Measurements from ENCODE around the gene CACNA1B. TPM values are rescaled to one million over a fixed set of nuclear protein-coding genes. Genes with fewer than 3 reads are reported as not detected.

Gene CACNA1B
- total and polyA plus RNA-seq, 2 of the 13 experiments (the other 11 are each of a cell fraction or from before 2014, with no cell fraction given), result under 0.01 to 0.04 TPM

- TF ChIP-seq PAF1 (CRISPR knock-in tag; IDR thresholded peaks at IDR 0.05), result no peak
- no peak for TF ChIP-seq IRF9 (CRISPR knock-in tag; IDR thresholded peaks at IDR 0.05; ENCODE audit: borderline replicate concordance)
- TF ChIP-seq TSC22D2 (CRISPR knock-in tag; IDR thresholded peaks at IDR 0.05; ENCODE audit: borderline replicate concordance), result no peak
Observed at GRCh38 chr9:137875354-137875753, 2.2 kb upstream of the CACNA1B start (continued).

GRCh38 chr9:137875846-137876245 is 1.7 kb upstream of the CACNA1B start:
- no TSS peak for BruUV-seq (replicated peaks)
- FAIRE-seq, result no peak
- CTCF ChIA-PET (ENCODE audit: low intra/inter-chr PET ratio, low total read pairs), result no interaction called here
- H3K4me3 ChIP-seq (replicated peaks in 1 of 3; ENCODE audit: insufficient read depth in 1 of 3, low read depth in 2 of 3, low read length in 3 of 3), result no peak overlapping the region
- H3K9me3 ChIP-seq (ENCODE audit: low read length), result no peaks in the 10 kb centered on the region
- H3K9ac ChIP-seq (ENCODE audit: insufficient read depth, low read depth, low read length), result no peak overlapping the region
- POLR2A ChIA-PET, result no interaction called here
- H3K4me1 ChIP-seq (ENCODE audit: insufficient read depth, low read length), result no peaks in the 10 kb centered on the region
- WGBS (ENCODE audit: low lambda C conversion rate), result 45% methylated on average over 9 of the region's 10 CpGs
- no peak overlapping the region for H3K27ac ChIP-seq (ENCODE audit: extremely low read length, insufficient read depth, low read length)
- H2AFZ ChIP-seq (ENCODE audit: low read length), result no peak overlapping the region
- H3K4me2 ChIP-seq (ENCODE audit: low read depth, low read length), result no peak overlapping the region
- peaks cover 2 to 11% of the 10 kb centered on the region in 2 experiments; a peak in 3 of 5 replicates for H3K27me3 ChIP-seq (ENCODE audit: control insufficient read depth in 1 of 2, insufficient read depth in 2 of 2, low read length in 2 of 2)
- no peaks in the 10 kb centered on the region for H3K79me2 ChIP-seq (ENCODE audit: insufficient read depth, low read length)
- intact Hi-C loops (cut with micrococcal nuclease; ENCODE audit: unreplicated experiment), result no loop called here
- no peak for DNase-seq (ENCODE audit: low spot score)
- H3K36me3 ChIP-seq (replicated peaks in 1 of 2; ENCODE audit: control insufficient read depth in 1 of 2, insufficient read depth in 2 of 2, low read length in 2 of 2), result no peaks in the 10 kb centered on the region
- ATAC-seq, result no peak
- in situ Hi-C loops (cut with HindIII; ENCODE audit: extremely low pct_ligation_motif_present, low pct_unique_long_range_greater_than_20kb), result no loop called here
- H4K20me1 ChIP-seq (ENCODE audit: insufficient read depth, low read length), result no peaks in the 10 kb centered on the region
- TF ChIP-seq SKIL (CRISPR knock-in tag; IDR thresholded peaks at IDR 0.05; ENCODE audit: borderline replicate concordance) (no peak), ZSCAN21 (CRISPR knock-in tag; IDR thresholded peaks at IDR 0.05; ENCODE audit: borderline replicate concordance) (no peak), ARNT2 (CRISPR knock-in tag; IDR thresholded peaks at IDR 0.05; ENCODE audit: low read depth) (no peak), HNRNPL (IDR thresholded peaks at IDR 0.05; ENCODE audit: low read depth, low read length) (no peak), POGZ (CRISPR knock-in tag; IDR thresholded peaks at IDR 0.05) (no peak), NFYB (CRISPR knock-in tag; IDR thresholded peaks at IDR 0.05) (no peak), ZMYM4 (CRISPR knock-in tag; IDR thresholded peaks at IDR 0.05) (no peak), ZNF142 (CRISPR knock-in tag; IDR thresholded peaks at IDR 0.05) (no peak), KLF6 (CRISPR knock-in tag; IDR thresholded peaks at IDR 0.05) (no peak), KMT2A (CRISPR knock-in tag; IDR thresholded peaks at IDR 0.05) (no peak), PAF1 (CRISPR knock-in tag; IDR thresholded peaks at IDR 0.05) (no peak), ATF1 (CRISPR knock-in tag; IDR thresholded peaks at IDR 0.05) (no peak), ZNF414 (CRISPR knock-in tag; IDR thresholded peaks at IDR 0.05) (no peak)

Measured in HepG2 (cell line).